Peyer's patch (tissue), 4 donors: ENCODE data around the gene BUB3. TPM values are rescaled to one million over a fixed set of nuclear protein-coding genes. Genes with fewer than 3 reads are reported as not detected.

ENCODE experiments used
- DNase-seq, 3 donors: peaks; one replicate each; pipeline ENCODE4 v3.0.0-alpha.2; 2017 to 2019
- H3K27ac ChIP-seq, 4 donors: fragments of 200-600 bp; sonication (generic); one replicate each; pipeline ENCODE4 v1.5.1; 2016 to 2019
- H3K27me3 ChIP-seq, 2 donors: fragments of 200-600 bp; sonication (generic); one replicate each; pipeline ENCODE4 v1.5.1; 2019
- H3K36me3 ChIP-seq, 3 donors: fragments of 200-600 bp; sonication (generic); one replicate each; pipeline ENCODE4 v1.5.1; 2016 to 2019
- H3K4me1 ChIP-seq, 4 donors: fragments of 200-600 bp; sonication (generic); one replicate each; pipeline ENCODE4 v1.5.1; 2016 to 2019
- H3K4me3 ChIP-seq, 4 donors: fragments of 200-600 bp; sonication (generic); 1 replicate in 3 of 4; 2 replicates in 1 of 4; pipeline ENCODE4 v1.5.1; 2016 to 2019; ENCODE audit warnings: mild to moderate bottlenecking in 1 of 4
- H3K9me3 ChIP-seq, 4 donors: fragments of 200-600 bp; sonication (generic); one replicate each; pipeline ENCODE4 v1.5.1; 2016 to 2019; ENCODE audit warnings: mild to moderate bottlenecking in 1 of 4
- CTCF ChIP-seq, 6 experiments: fragments of 450-650 bp in 4 of 6; fragments of 200-600 bp in 2 of 6; sonication (generic) in 1 of 6; IDR thresholded peaks; one replicate each; pipeline ENCODE4 v1.5.1; 2017 to 2019; ENCODE audit warnings: antibody characterized with exemption in 6 of 6, mild to moderate bottlenecking in 3 of 6, moderate library complexity in 1 of 6
- POLR2A ChIP-seq, 2 donors: fragments of 450-650 bp; IDR thresholded peaks; one replicate each; pipeline ENCODE4 v1.5.1; 2017; ENCODE audit warnings: antibody characterized with exemption in 2 of 2, mild to moderate bottlenecking in 2 of 2, moderate library complexity in 2 of 2
- total RNA-seq, 4 donors: library from RNA; depleted of rRNA; stranded (reverse); fragments of >200 nt; gene quantifications; one replicate each; pipeline ENCODE4 v1.1.0, GENCODE V29; 2016

Gene BUB3
- total RNA-seq, 4 donors from 2014 or later, result 51.1 to 168 (median 102) TPM

- TF ChIP-seq CTCF (IDR thresholded peaks at IDR 0.05) (no peak), POLR2A (IDR thresholded peaks at IDR 0.05) (no peak)
- Histone ChIP-seq H3K36me3 (no peaks in the 10 kb centered on the region), H3K9me3 (peaks cover 0 to 3% (median 0%) of the 10 kb centered on the region in 4 donors), H3K27me3 (peaks cover 0 to 53% of the 10 kb centered on the region in 2 donors), H3K27ac (no peak overlapping the region), H3K4me1 (peaks cover 0 to 54% (median 30%) of the 10 kb centered on the region in 4 donors), H3K4me3 (peak overlapping the region; percentile 9 to 45 (median 40))
- DNase-seq, result no peak
Measured at GRCh38 chr10:123150271-123150985, 3.8 kb upstream of the BUB3 start.

GRCh38 chr10:123150986-123151736 is 3.0 kb upstream of the BUB3 start:
- no peak for TF ChIP-seq CTCF (IDR thresholded peaks at IDR 0.05)
- no peak for TF ChIP-seq POLR2A (IDR thresholded peaks at IDR 0.05)
- peaks cover 0 to 3% (median 0%) of the 10 kb centered on the region in 4 donors for H3K9me3 ChIP-seq
- H3K36me3 ChIP-seq, result peaks cover 0 to 2% (median 0%) of the 10 kb centered on the region in 3 donors
- DNase-seq, result peak in 1 of 3 donors; percentile 53
- peak overlapping the region; percentile 9 to 38 (median 33) for H3K4me3 ChIP-seq
- peaks cover 0 to 54% (median 28%) of the 10 kb centered on the region in 4 donors for H3K4me1 ChIP-seq
- peaks cover 0 to 46% of the 10 kb centered on the region in 2 donors for H3K27me3 ChIP-seq
- peak overlapping the region in 1 of 4 donors; percentile 15 for H3K27ac ChIP-seq

GRCh38 chr10:123151737-123152135 is 2.5 kb upstream of the BUB3 start:
- Histone ChIP-seq H3K9me3 (peaks cover 0 to 3% (median 0%) of the 10 kb centered on the region in 4 donors), H3K4me3 (peak overlapping the region in 1 of 4 donors; percentile 38), H3K27ac (no peak overlapping the region), H3K36me3 (peaks cover 0 to 7% (median 0%) of the 10 kb centered on the region in 3 donors), H3K4me1 (peaks cover 0 to 50% (median 28%) of the 10 kb centered on the region in 4 donors), H3K27me3 (peaks cover 0 to 40% of the 10 kb centered on the region in 2 donors)
- DNase-seq, result no peak
- TF ChIP-seq POLR2A (IDR thresholded peaks at IDR 0.05) (no peak), CTCF (IDR thresholded peaks at IDR 0.05) (no peak)

- Histone ChIP-seq H3K27me3 (peaks cover 0 to 24% of the 10 kb centered on the region in 2 donors), H3K9me3 (no peaks in the 10 kb centered on the region), H3K36me3 (peaks cover 0 to 19% (median 0%) of the 10 kb centered on the region in 3 donors), H3K4me3 (peak overlapping the region in 1 of 4 donors; percentile 95), H3K27ac (peak overlapping the region in 1 of 4 donors; percentile 95), H3K4me1 (peaks cover 0 to 48% (median 19%) of the 10 kb centered on the region in 4 donors)
- no peak for TF ChIP-seq CTCF (IDR thresholded peaks at IDR 0.05)
- TF ChIP-seq POLR2A (IDR thresholded peaks at IDR 0.05), result no peak
- DNase-seq, result no peak
Measured at GRCh38 chr10:123153486-123154091, 613 bp upstream of the BUB3 start.

GRCh38 chr10:123154711-123155505 is 706 bp downstream of the BUB3 start:
- Histone ChIP-seq H3K27ac (peak overlapping the region; percentile 84 to 95 (median 89)), H3K9me3 (no peaks in the 10 kb centered on the region), H3K4me1 (peaks cover 0 to 38% (median 16%) of the 10 kb centered on the region in 4 donors), H3K4me3 (peak overlapping the region; percentile 74 to 95 (median 88)), H3K27me3 (peaks cover 0 to 13% of the 10 kb centered on the region in 2 donors), H3K36me3 (peaks cover 0 to 19% (median 0%) of the 10 kb centered on the region in 3 donors)
- peak; percentile 46 to 80 (median 72) for DNase-seq
- no peak for TF ChIP-seq POLR2A (IDR thresholded peaks at IDR 0.05)
- no peak for TF ChIP-seq CTCF (IDR thresholded peaks at IDR 0.05)
